K562 (cell line): ENCODE measurements around the gene GALK2.

Experiments
- CAMTA2 ChIP-seq: fragments of 250-450 bp; sonication (Bioruptor Pico); conservative IDR thresholded peaks from 2 replicates; pipeline ENCODE4 v1.5.1; 2022
- CTCF ChIP-seq, 3 experiments: IDR thresholded peaks in 2 of 3; conservative IDR thresholded peaks in 1 of 3; 2 replicates each; pipeline ENCODE4 v1.5.1; 2011 to 2012; ENCODE audit warnings: low read length in 3 of 3, mild to moderate bottlenecking in 3 of 3, control low read depth in 2 of 3, improper control_type of control experiment in 1 of 3, inconsistent platforms in 1 of 3, low read depth in 1 of 3, mixed read lengths in 1 of 3, moderate library complexity in 1 of 3; ENCODE audit not compliant: insufficient read depth in 2 of 3
- E2F4 ChIP-seq: sonication (generic); formaldehyde crosslinking; IDR thresholded peaks from 2 replicates; pipeline ENCODE4 v1.8.0; 2022; ENCODE audit warnings: mild to moderate bottlenecking, low read depth, missing genetic modification reagents
- FOXM1 ChIP-seq, 2 experiments: fragments of 450-650 bp in 1 of 2; sonication (generic) in 1 of 2; formaldehyde crosslinking in 1 of 2; IDR thresholded peaks; 2 replicates each; pipeline versions ENCODE4 v1.6.1 to v1.9.0; 2017 to 2022; ENCODE audit warnings: low read depth in 2 of 2, mild to moderate bottlenecking in 2 of 2, missing genetic modification reagents in 1 of 2, moderate library complexity in 1 of 2
- LARP7 ChIP-seq: fragments of 450-650 bp; IDR thresholded peaks from 2 replicates; pipeline ENCODE4 v1.6.1; 2016
- NR2C2 ChIP-seq, 2 experiments: fragments of 200-800 bp in 1 of 2; sonication (Bioruptor generic) in 1 of 2; sonication (generic) in 1 of 2; formaldehyde crosslinking in 1 of 2; IDR thresholded peaks; 2 replicates each; pipeline versions ENCODE4 v1.6.1 to v1.8.0; 2016 to 2022; ENCODE audit warnings: mild to moderate bottlenecking in 1 of 2, missing compliant biosample characterization in 1 of 2, missing genetic modification characterization in 1 of 2, missing genetic modification reagents in 1 of 2
- YBX1 ChIP-seq: fragments of 450-650 bp; IDR thresholded peaks from 2 replicates; pipeline ENCODE4 v1.7.1; 2016; ENCODE audit warnings: mild to moderate bottlenecking
- ZBTB33 ChIP-seq: sonication (generic); formaldehyde crosslinking; IDR thresholded peaks from 2 replicates; pipeline ENCODE4 v1.8.1; 2023; ENCODE audit warnings: mild to moderate bottlenecking, missing genetic modification reagents
- ZNF644 ChIP-seq: fragments of 200-800 bp; sonication (Bioruptor generic); IDR thresholded peaks from 2 replicates; pipeline ENCODE4 v1.6.1; 2016; ENCODE audit warnings: low read depth, missing genetic modification characterization, missing compliant biosample characterization

GRCh38 chr15:49327927-49328326, 157.9 kb downstream of the GALK2 start:
- no peak for TF ChIP-seq CAMTA2
- no peak for TF ChIP-seq CTCF (IDR thresholded peaks at IDR 0.05 in 2 of 3, conservative IDR thresholded peaks at IDR 0.05 in 1 of 3; ENCODE audit: insufficient read depth in 2 of 3, low read depth in 1 of 3, low read length in 3 of 3)
- TF ChIP-seq YBX1: no peak
- TF ChIP-seq E2F4: no peak
- no peak for TF ChIP-seq ZBTB33 (CRISPR knock-in tag)
- no peak for TF ChIP-seq NR2C2 (CRISPR knock-in tag; IDR thresholded peaks at IDR 0.05)
- no peak for TF ChIP-seq NR2C2 (tag; IDR thresholded peaks at IDR 0.05)
- no peak for TF ChIP-seq FOXM1 (IDR thresholded peaks at IDR 0.05; ENCODE audit: low read depth)
- TF ChIP-seq FOXM1 (CRISPR knock-in tag; IDR thresholded peaks at IDR 0.05; ENCODE audit: low read depth): no peak
- no peak for TF ChIP-seq ZNF644
- TF ChIP-seq LARP7: no peak
